PC-3 (cell line): ENCODE data around the gene GALK2. TPM values are rescaled to one million over a fixed set of nuclear protein-coding genes. Genes with fewer than 3 reads are reported as not detected.

ENCODE experiments used
- ATAC-seq: fragments of 200-7000 bp; cut with Tn5 transposase; 2 replicates; pipeline ENCODE4 v1.9.1; 2020; ENCODE audit warnings: mild to moderate bottlenecking, moderate library complexity
- BruUV-seq: library from RNA; stranded (reverse); fragments of 400-500 nt; replicated peaks from 2 replicates; lab custom pipeline; 2021; lab: Mats Ljungman, UMichigan
- CTCF ChIA-PET: fragments of 300-600 bp; sonication (Branson Sonifier 250); formaldehyde crosslinking; loops from one replicate; lab custom pipeline; 2022; ENCODE audit warnings: antibody characterized with exemption; lab: Charles Lee
- POLR2A ChIA-PET: fragments of 300-600 bp; sonication (Branson Sonifier 250); formaldehyde crosslinking; loops from one replicate; lab custom pipeline; 2022; ENCODE audit warnings: antibody characterized with exemption; ENCODE audit not compliant: unreplicated experiment; lab: Charles Lee
- DNase-seq: peaks from one replicate; pipeline ENCODE4 v3.0.0-alpha.2; 2015
- H2AFZ ChIP-seq: fragments of 300-600 bp; sonication (generic); 2 replicates; pipeline ENCODE4 v1.6.0; 2016; ENCODE audit warnings: antibody characterized with exemption, low read length
- H3F3A ChIP-seq: fragments of 300-600 bp; sonication (generic); one replicate; pipeline ENCODE4 v1.6.0; 2017; ENCODE audit warnings: antibody characterized with exemption, low read length, control low read depth, mild to moderate bottlenecking; ENCODE audit not compliant: unreplicated experiment
- H3K27ac ChIP-seq: fragments of 300-600 bp; sonication (generic); 2 replicates; pipeline ENCODE4 v1.5.1; 2016; ENCODE audit warnings: mild to moderate bottlenecking, low read length
- H3K27me3 ChIP-seq: fragments of 300-600 bp; sonication (generic); 2 replicates; pipeline ENCODE4 v1.6.1; 2016; ENCODE audit warnings: low read length, mixed read lengths
- H3K36me3 ChIP-seq: fragments of 300-600 bp; sonication (generic); 2 replicates; pipeline ENCODE4 v1.6.1; 2016; ENCODE audit warnings: low read depth, mixed run types, low read length, mixed read lengths
- H3K4me1 ChIP-seq: fragments of 300-600 bp; sonication (generic); 2 replicates; pipeline ENCODE4 v1.5.1; 2016; ENCODE audit warnings: low read length; ENCODE audit not compliant: insufficient read depth
- H3K4me2 ChIP-seq: fragments of 300-600 bp; sonication (generic); 2 replicates; pipeline ENCODE4 v1.6.0; 2016; ENCODE audit warnings: low read length
- H3K4me3 ChIP-seq: fragments of 300-600 bp; sonication (generic); 2 replicates; pipeline ENCODE4 v1.5.1; 2016; ENCODE audit warnings: mild to moderate bottlenecking, low read length, mixed read lengths
- H3K79me2 ChIP-seq: fragments of 300-600 bp; sonication (generic); 2 replicates; pipeline ENCODE4 v1.6.1; 2017; ENCODE audit warnings: low read length, mixed read lengths
- H3K9ac ChIP-seq: fragments of 300-600 bp; sonication (generic); 2 replicates; pipeline ENCODE4 v1.6.0; 2016; ENCODE audit warnings: mild to moderate bottlenecking, low read length
- H3K9me2 ChIP-seq: fragments of 300-600 bp; sonication (generic); replicated peaks from 2 replicates; pipeline ENCODE4 v1.6.1; 2016; ENCODE audit warnings: mixed run types, low read length, mixed read lengths
- H3K9me3 ChIP-seq: fragments of 300-600 bp; sonication (generic); 2 replicates; pipeline ENCODE4 v1.6.1; 2016; ENCODE audit warnings: low read length, mixed read lengths
- H4K20me1 ChIP-seq: fragments of 300-600 bp; sonication (generic); 2 replicates; pipeline ENCODE4 v1.6.1; 2016; ENCODE audit warnings: low read length, mixed read lengths
- CTCF ChIP-seq: fragments of 300-600 bp; sonication (generic); conservative IDR thresholded peaks from 2 replicates; pipeline ENCODE4 v1.5.1; 2017; ENCODE audit warnings: antibody characterized with exemption, low read depth, mild to moderate bottlenecking, low read length
- EZH2 ChIP-seq: fragments of 300-600 bp; sonication (generic); IDR thresholded peaks from one replicate; pipeline ENCODE4 v1.6.1; 2017; ENCODE audit warnings: antibody characterized with exemption, mild to moderate bottlenecking, low read length; ENCODE audit not compliant: unreplicated experiment
- EZH2phosphoT487 ChIP-seq: fragments of 300-600 bp; sonication (generic); IDR thresholded peaks from 2 replicates; pipeline ENCODE4 v1.6.1; 2018; ENCODE audit warnings: mild to moderate bottlenecking, antibody characterized with exemption, low read length, borderline replicate concordance
- intact Hi-C: fragments of 100-400 bp; cut with micrococcal nuclease; formaldehyde crosslinking; loops from 2 replicates; pipeline ENCODE4 v1.9.0; 2023
- total RNA-seq: library from RNA; depleted of rRNA; stranded (reverse); fragments of >200 nt; gene quantifications from 2 replicates; pipeline ENCODE4 v1.2.3, GENCODE V29; 2014

The GALK2 gene
- total RNA-seq, 1 experiment from 2014 or later: 27.2 TPM

GRCh38 chr15:49185473-49185872 is 15.4 kb downstream of the GALK2 start:
- no peak for DNase-seq
- peaks cover 4% of the 10 kb centered on the region; the same call in 1 of the 2 replicates for H3K4me1 ChIP-seq
- TF ChIP-seq CTCF (no peak), EZH2 (no peak), EZH2phosphoT487 (no peak)
- CTCF ChIA-PET: no interaction called here
- H3K27ac ChIP-seq: no peak overlapping the region
- intact Hi-C loops: no loop called here
- no peaks in the 10 kb centered on the region for H4K20me1 ChIP-seq
- no peaks in the 10 kb centered on the region for H3K27me3 ChIP-seq
- H3K79me2 ChIP-seq: peaks cover 21% of the 10 kb centered on the region; the same call in 1 of the 2 replicates
- H2AFZ ChIP-seq: no peak overlapping the region
- no TSS peak for BruUV-seq
- H3K36me3 ChIP-seq: no peaks in the 10 kb centered on the region
- H3K9me2 ChIP-seq: no peaks in the 10 kb centered on the region
- no peak overlapping the region for H3K4me3 ChIP-seq
- POLR2A ChIA-PET: no interaction called here
- ATAC-seq: no peak
- no peaks in the 10 kb centered on the region for H3K9me3 ChIP-seq
- no peak overlapping the region for H3K4me2 ChIP-seq
- H3K9ac ChIP-seq: no peak overlapping the region
- H3F3A ChIP-seq: no peaks in the 10 kb centered on the region

- DNase-seq: peak; percentile 26
- no TSS peak for BruUV-seq
- Histone ChIP-seq H3F3A (no peaks in the 10 kb centered on the region), H4K20me1 (no peaks in the 10 kb centered on the region), H3K36me3 (no peaks in the 10 kb centered on the region), H3K4me1 (peaks cover 4% of the 10 kb centered on the region; the same call in 1 of the 2 replicates), H3K4me3 (no peak overlapping the region), H3K79me2 (peaks cover 21% of the 10 kb centered on the region; the same call in 1 of the 2 replicates), H2AFZ (no peak overlapping the region), H3K4me2 (no peak overlapping the region), H3K27me3 (no peaks in the 10 kb centered on the region), H3K9ac (no peak overlapping the region), H3K27ac (no peak overlapping the region), H3K9me3 (no peaks in the 10 kb centered on the region), H3K9me2 (no peaks in the 10 kb centered on the region)
- intact Hi-C loops: loop anchor here (1.0 kb wide), 1 partner anchor 15 kb away; no protein-coding TSS in a partner anchor
- POLR2A ChIA-PET: no interaction called here
- CTCF ChIA-PET: no interaction called here
- peak; percentile 63 for ATAC-seq
- no peak for TF ChIP-seq EZH2
- TF ChIP-seq CTCF: no peak
- TF ChIP-seq EZH2phosphoT487: no peak
Observed at GRCh38 chr15:49187549-49188245, 17.6 kb downstream of the GALK2 start.

- no peaks in the 10 kb centered on the region for H4K20me1 ChIP-seq
Observed at GRCh38 chr15:49188933-49189332, 18.9 kb downstream of the GALK2 start.

More at GRCh38 chr15:49188933-49189332, 18.9 kb downstream of the GALK2 start:
- H3K9me3 ChIP-seq: no peaks in the 10 kb centered on the region
- no peak overlapping the region for H3K4me3 ChIP-seq
- H3K36me3 ChIP-seq: no peaks in the 10 kb centered on the region
- H3F3A ChIP-seq: no peaks in the 10 kb centered on the region
- POLR2A ChIA-PET: no interaction called here
- no peak overlapping the region for H3K27ac ChIP-seq
- H3K4me2 ChIP-seq: no peak overlapping the region
- ATAC-seq (no peak), DNase-seq (no peak)
- CTCF ChIA-PET: no interaction called here
- BruUV-seq: no TSS peak
- peaks cover 21% of the 10 kb centered on the region; the same call in 1 of the 2 replicates for H3K79me2 ChIP-seq
- intact Hi-C loops: no loop called here
- H3K4me1 ChIP-seq: peaks cover 4% of the 10 kb centered on the region; the same call in 1 of the 2 replicates
- H3K9me2 ChIP-seq: no peaks in the 10 kb centered on the region
- TF ChIP-seq EZH2: no peak
- no peak for TF ChIP-seq EZH2phosphoT487
- TF ChIP-seq CTCF: no peak
- no peak overlapping the region for H3K9ac ChIP-seq
- no peak overlapping the region for H2AFZ ChIP-seq
- no peaks in the 10 kb centered on the region for H3K27me3 ChIP-seq
